Stimulated activated CD8-positive, alpha-beta memory T cell treated with anti-CD3 and anti-CD28 coated beads, Interleukin-15, amount 100 ng/mL, for 4 hours (primary cell): ENCODE results near the gene SOX11.
"Not testable (repeated sequence)": the region's sequence is repeated elsewhere in the genome, so short reads cannot be mapped to it uniquely, and the experiment has no call there.

Source experiments
- DNase-seq, 2 donors: peaks; one replicate each; pipeline ENCODE4 v3.0.0-alpha.2; 2020; ENCODE audit warnings: low read depth in 2 of 2

SOX11 gene

GRCh38 chr2:5691985-5692529, at the start of gene SOX11:
Gene SOX11, plus strand, starts transcription at chr2:5692384. Its CDS starts 338 bp downstream, at chr2:5692722.
- no peak for DNase-seq

GRCh38 chr2:5652734-5653133, 39.5 kb upstream of the SOX11 start:
- DNase-seq, result not testable (repeated sequence)

- not testable (repeated sequence) for DNase-seq
Measured at GRCh38 chr2:5653756-5654155, 38.4 kb upstream of the SOX11 start.

- no peak for DNase-seq
Measured at GRCh38 chr2:5657231-5657630, 35.0 kb upstream of the SOX11 start.

- no peak for DNase-seq
Measured at GRCh38 chr2:5660591-5660990, 31.6 kb upstream of the SOX11 start.

GRCh38 chr2:5661362-5661761, 30.8 kb upstream of the SOX11 start:
- DNase-seq, result no peak

GRCh38 chr2:5664278-5664681, 27.9 kb upstream of the SOX11 start:
- DNase-seq, result no peak

GRCh38 chr2:5665066-5665465, 27.1 kb upstream of the SOX11 start:
- no peak for DNase-seq

GRCh38 chr2:5666798-5667197, 25.4 kb upstream of the SOX11 start:
- no peak for DNase-seq

- DNase-seq, result not testable (repeated sequence)
Measured at GRCh38 chr2:5667655-5668054, 24.5 kb upstream of the SOX11 start.

GRCh38 chr2:5668682-5669250, 23.4 kb upstream of the SOX11 start:
- no peak for DNase-seq

- DNase-seq, result no peak
Measured at GRCh38 chr2:5672749-5673144, 19.4 kb upstream of the SOX11 start.

- no peak for DNase-seq
Measured at GRCh38 chr2:5673145-5674025, 18.8 kb upstream of the SOX11 start.

GRCh38 chr2:5674026-5674340, 18.2 kb upstream of the SOX11 start:
- no peak for DNase-seq

- no peak for DNase-seq
Measured at GRCh38 chr2:5677133-5677532, 15.1 kb upstream of the SOX11 start.

GRCh38 chr2:5683471-5683870, 8.7 kb upstream of the SOX11 start:
- no peak for DNase-seq

GRCh38 chr2:5685225-5685624, 7.0 kb upstream of the SOX11 start:
- DNase-seq, result no peak

GRCh38 chr2:5686068-5686467, 6.1 kb upstream of the SOX11 start:
- no peak for DNase-seq

GRCh38 chr2:5686536-5686935, 5.6 kb upstream of the SOX11 start:
- no peak for DNase-seq

GRCh38 chr2:5689750-5690149, 2.4 kb upstream of the SOX11 start:
- DNase-seq, result no peak

GRCh38 chr2:5690286-5690685, 1.9 kb upstream of the SOX11 start:
- DNase-seq, result no peak

- DNase-seq, result no peak
Measured at GRCh38 chr2:5690718-5691220, 1.4 kb upstream of the SOX11 start.
